Tibial artery (tissue), 4 donors: Measurements from ENCODE around the gene TBCB.

Source experiments
- DNase-seq, 2 donors: peaks; one replicate each; pipeline ENCODE4 v3.0.0-alpha.2; 2019
- H3K27ac ChIP-seq, 2 donors: fragments of 200-600 bp; sonication (generic) in 1 of 2; 1 replicate in 1 of 2; 2 replicates in 1 of 2; pipeline ENCODE4 v1.5.1; 2018 to 2019; ENCODE audit warnings: mild to moderate bottlenecking in 1 of 2
- H3K27me3 ChIP-seq, 2 donors: fragments of 200-600 bp; sonication (generic) in 1 of 2; one replicate each; pipeline versions ENCODE4 v1.5.1 to v1.6.0; 2016 to 2019
- H3K36me3 ChIP-seq, 3 donors: fragments of 200-600 bp; sonication (generic) in 2 of 3; one replicate each; pipeline ENCODE4 v1.5.1; 2016 to 2019; ENCODE audit warnings: mild to moderate bottlenecking in 2 of 3
- H3K4me1 ChIP-seq, 4 donors: fragments of 200-600 bp; sonication (generic) in 2 of 4; 1 replicate in 3 of 4; 2 replicates in 1 of 4; pipeline ENCODE4 v1.5.1; 2016 to 2019
- H3K4me3 ChIP-seq, 2 donors: fragments of 200-600 bp; sonication (generic) in 1 of 2; 1 replicate in 1 of 2; 2 replicates in 1 of 2; pipeline ENCODE4 v1.5.1; 2018 to 2019; ENCODE audit warnings: mild to moderate bottlenecking in 2 of 2
- H3K9me3 ChIP-seq, 3 donors: fragments of 200-600 bp; sonication (generic) in 1 of 3; one replicate each; pipeline ENCODE4 v1.5.1; 2016 to 2019
- CTCF ChIP-seq, 2 experiments: fragments of 200-600 bp in 1 of 2; fragments of 450-650 bp in 1 of 2; IDR thresholded peaks; one replicate each; pipeline ENCODE4 v1.5.1; 2017 to 2019; ENCODE audit warnings: antibody characterized with exemption in 2 of 2, mild to moderate bottlenecking in 1 of 2, moderate library complexity in 1 of 2
- intact Hi-C: fragments of 100-400 bp; cut with DNase I; formaldehyde crosslinking; loops from one replicate; pipeline ENCODE4 v1.15.0; 2023; ENCODE audit warnings: low total_unique reads

The TBCB gene

GRCh38 chr19:36079389-36079945 is 35.8 kb upstream of the TBCB start:
- no peak for TF ChIP-seq CTCF (IDR thresholded peaks at IDR 0.05)
- H3K27ac ChIP-seq: no peak overlapping the region
- H3K9me3 ChIP-seq: no peaks in the 10 kb centered on the region
- H3K27me3 ChIP-seq: no peaks in the 10 kb centered on the region
- no peak for DNase-seq
- no peaks in the 10 kb centered on the region for H3K36me3 ChIP-seq
- no peak overlapping the region for H3K4me3 ChIP-seq
- intact Hi-C loops: no loop called here
- H3K4me1 ChIP-seq: no peaks in the 10 kb centered on the region

- no peak overlapping the region for H3K4me3 ChIP-seq
- no peak for TF ChIP-seq CTCF (IDR thresholded peaks at IDR 0.05)
- H3K27ac ChIP-seq: no peak overlapping the region
- H3K36me3 ChIP-seq: no peaks in the 10 kb centered on the region
- no peaks in the 10 kb centered on the region for H3K9me3 ChIP-seq
- H3K4me1 ChIP-seq: no peaks in the 10 kb centered on the region
- no peaks in the 10 kb centered on the region for H3K27me3 ChIP-seq
- DNase-seq: no peak
- intact Hi-C loops: no loop called here
Observed at GRCh38 chr19:36081385-36081784, 33.9 kb upstream of the TBCB start.

- no peak for DNase-seq
Observed at GRCh38 chr19:36081894-36082293, 33.4 kb upstream of the TBCB start.

GRCh38 chr19:36082916-36083315 is 32.4 kb upstream of the TBCB start:
- Histone ChIP-seq H3K36me3 (no peaks in the 10 kb centered on the region), H3K4me3 (no peak overlapping the region), H3K9me3 (no peaks in the 10 kb centered on the region), H3K27me3 (no peaks in the 10 kb centered on the region), H3K4me1 (no peaks in the 10 kb centered on the region), H3K27ac (no peak overlapping the region)
- TF ChIP-seq CTCF (IDR thresholded peaks at IDR 0.05): no peak
- no peak for DNase-seq
- intact Hi-C loops: no loop called here

More at GRCh38 chr19:36081894-36082293, 33.4 kb upstream of the TBCB start:
- no peaks in the 10 kb centered on the region for H3K27me3 ChIP-seq
- no peak overlapping the region for H3K4me3 ChIP-seq
- no peaks in the 10 kb centered on the region for H3K4me1 ChIP-seq
- intact Hi-C loops: no loop called here
- no peak for TF ChIP-seq CTCF (IDR thresholded peaks at IDR 0.05)
- H3K36me3 ChIP-seq: no peaks in the 10 kb centered on the region
- no peak overlapping the region for H3K27ac ChIP-seq
- H3K9me3 ChIP-seq: no peaks in the 10 kb centered on the region

- Histone ChIP-seq H3K4me1 (no peaks in the 10 kb centered on the region), H3K4me3 (no peak overlapping the region), H3K9me3 (no peaks in the 10 kb centered on the region), H3K27me3 (no peaks in the 10 kb centered on the region), H3K27ac (no peak overlapping the region), H3K36me3 (no peaks in the 10 kb centered on the region)
- TF ChIP-seq CTCF (IDR thresholded peaks at IDR 0.05): no peak
- no peak for DNase-seq
- intact Hi-C loops: no loop called here
Observed at GRCh38 chr19:36084231-36085009, 30.8 kb upstream of the TBCB start.
